Measurements from ENCODE around the gene PLCE1.
"Not testable (repeated sequence)": the region's sequence is repeated elsewhere in the genome, so short reads cannot be mapped to it uniquely, and the experiment has no call there.

The PLCE1 gene

GRCh38 chr10:93967756-93968155 is 26.0 kb upstream of the PLCE1 start:
- Histone ChIP-seq H3K4me3 (ENCODE audit: low read depth in 1 of 2, low read length in 2 of 2) (no peak overlapping the region), H3K27ac (ENCODE audit: low read depth, low read length) (no peak overlapping the region), H3K27me3 (ENCODE audit: control insufficient read depth in 1 of 2, insufficient read depth in 2 of 2, low read length in 2 of 2) (peaks cover 0 to 4% of the 10 kb centered on the region in 2 donors), H3K4me1 (ENCODE audit: insufficient read depth, low read length) (no peaks in the 10 kb centered on the region), H3K36me3 (ENCODE audit: insufficient read depth, low read length) (no peaks in the 10 kb centered on the region), H3K9me3 (ENCODE audit: low read length) (no peaks in the 10 kb centered on the region), H3K9ac (ENCODE audit: low read length) (no peak overlapping the region)

GRCh38 chr10:93968540-93968945 is 25.2 kb upstream of the PLCE1 start:
- no peak overlapping the region for H3K27ac ChIP-seq (ENCODE audit: low read depth, low read length)
- H3K4me3 ChIP-seq (ENCODE audit: low read depth in 1 of 2, low read length in 2 of 2): no peak overlapping the region
- no peak overlapping the region for H3K9ac ChIP-seq (ENCODE audit: low read length)
- H3K27me3 ChIP-seq (ENCODE audit: control insufficient read depth in 1 of 2, insufficient read depth in 2 of 2, low read length in 2 of 2): peaks cover 0 to 4% of the 10 kb centered on the region in 2 donors
- no peaks in the 10 kb centered on the region for H3K9me3 ChIP-seq (ENCODE audit: low read length)
- no peaks in the 10 kb centered on the region for H3K4me1 ChIP-seq (ENCODE audit: insufficient read depth, low read length)
- H3K36me3 ChIP-seq (ENCODE audit: insufficient read depth, low read length): no peaks in the 10 kb centered on the region

DNA sequence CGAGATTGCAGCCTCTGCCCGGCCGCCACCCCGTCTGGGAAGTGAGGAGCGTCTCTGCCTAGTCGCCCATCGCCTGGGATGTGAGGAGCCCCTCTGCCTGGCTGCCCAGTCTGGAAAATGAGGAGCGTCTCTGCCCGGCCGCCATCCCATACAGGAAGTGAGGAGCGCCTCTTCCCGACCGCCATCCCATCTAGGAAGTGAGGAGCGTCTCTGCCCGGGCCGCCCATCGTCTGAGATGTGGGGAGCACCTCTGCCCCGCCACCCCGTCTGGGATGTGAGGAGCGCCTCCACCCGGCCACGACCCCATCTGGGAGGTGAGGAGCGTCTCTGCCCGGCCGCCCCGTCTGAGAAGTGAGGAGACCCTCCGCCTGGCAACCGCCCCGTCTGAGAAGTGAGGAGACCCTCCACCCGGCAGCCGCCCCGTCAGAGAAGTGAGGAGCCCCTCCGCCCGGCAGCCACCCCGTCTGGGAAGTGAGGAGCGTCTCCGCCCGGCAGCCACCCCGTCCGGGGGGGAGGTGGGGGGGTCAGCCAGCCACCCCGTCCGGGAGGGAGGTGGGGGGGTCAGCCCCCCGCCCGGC is 23.2 kb upstream of the PLCE1 start:
- H3K9ac ChIP-seq (ENCODE audit: low read length); H3K4me3 ChIP-seq (ENCODE audit: low read depth in 1 of 2, low read length in 2 of 2); H3K27me3 ChIP-seq (ENCODE audit: control insufficient read depth in 1 of 2, insufficient read depth in 2 of 2, low read length in 2 of 2); H3K9me3 ChIP-seq (ENCODE audit: low read length); H3K27ac ChIP-seq (ENCODE audit: low read depth, low read length); H3K4me1 ChIP-seq (ENCODE audit: insufficient read depth, low read length); H3K36me3 ChIP-seq (ENCODE audit: insufficient read depth, low read length): not testable (repeated sequence)

DNA sequence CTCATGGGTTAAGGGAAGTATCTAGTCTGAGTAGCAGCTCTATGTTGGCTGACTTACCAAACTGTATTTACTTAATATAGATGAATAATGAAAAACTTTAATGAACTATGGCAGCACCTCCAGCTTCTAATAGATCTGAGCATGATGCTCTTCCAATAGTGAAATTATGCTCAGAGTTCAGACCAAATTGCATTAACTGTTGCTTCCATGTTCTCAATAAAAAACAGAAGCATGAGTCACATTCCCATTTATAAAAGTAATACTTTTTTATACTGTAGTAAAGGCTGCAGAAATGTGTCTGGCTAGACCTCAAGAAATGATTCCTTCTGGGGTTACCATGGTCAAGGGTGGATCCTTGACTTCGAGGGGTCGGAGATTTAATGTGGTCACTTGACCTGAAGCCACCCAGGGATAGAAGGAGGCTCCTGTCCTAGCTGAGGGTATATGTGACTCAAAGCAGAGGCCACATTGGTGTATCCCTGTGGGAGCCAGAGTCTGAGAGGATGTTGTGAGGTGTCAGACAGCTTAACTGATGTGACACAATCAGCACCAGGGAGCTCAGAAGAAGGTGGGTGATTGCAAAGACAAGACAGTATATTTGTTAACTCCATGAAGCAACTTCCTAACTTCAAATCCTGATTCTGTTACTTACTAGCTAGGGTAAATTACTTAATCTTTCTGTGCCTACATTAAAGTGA is 19.8 kb upstream of the PLCE1 start:
- H3K9ac ChIP-seq (ENCODE audit: low read length): no peak overlapping the region
- no peaks in the 10 kb centered on the region for H3K27me3 ChIP-seq (ENCODE audit: control insufficient read depth in 1 of 2, insufficient read depth in 2 of 2, low read length in 2 of 2)
- no peaks in the 10 kb centered on the region for H3K36me3 ChIP-seq (ENCODE audit: insufficient read depth, low read length)
- no peaks in the 10 kb centered on the region for H3K9me3 ChIP-seq (ENCODE audit: low read length)
- no peak overlapping the region for H3K4me3 ChIP-seq (ENCODE audit: low read depth in 1 of 2, low read length in 2 of 2)
- H3K4me1 ChIP-seq (ENCODE audit: insufficient read depth, low read length): no peaks in the 10 kb centered on the region
- H3K27ac ChIP-seq (ENCODE audit: low read depth, low read length): no peak overlapping the region

GRCh38 chr10:93977442-93977841 is 16.3 kb upstream of the PLCE1 start:
- Histone ChIP-seq H3K27ac (ENCODE audit: low read depth, low read length) (no peak overlapping the region), H3K36me3 (ENCODE audit: insufficient read depth, low read length) (no peaks in the 10 kb centered on the region), H3K4me3 (ENCODE audit: low read depth in 1 of 2, low read length in 2 of 2) (no peak overlapping the region), H3K9ac (ENCODE audit: low read length) (no peak overlapping the region), H3K4me1 (ENCODE audit: insufficient read depth, low read length) (no peaks in the 10 kb centered on the region), H3K27me3 (ENCODE audit: control insufficient read depth in 1 of 2, insufficient read depth in 2 of 2, low read length in 2 of 2) (no peaks in the 10 kb centered on the region), H3K9me3 (ENCODE audit: low read length) (no peaks in the 10 kb centered on the region)

DNA sequence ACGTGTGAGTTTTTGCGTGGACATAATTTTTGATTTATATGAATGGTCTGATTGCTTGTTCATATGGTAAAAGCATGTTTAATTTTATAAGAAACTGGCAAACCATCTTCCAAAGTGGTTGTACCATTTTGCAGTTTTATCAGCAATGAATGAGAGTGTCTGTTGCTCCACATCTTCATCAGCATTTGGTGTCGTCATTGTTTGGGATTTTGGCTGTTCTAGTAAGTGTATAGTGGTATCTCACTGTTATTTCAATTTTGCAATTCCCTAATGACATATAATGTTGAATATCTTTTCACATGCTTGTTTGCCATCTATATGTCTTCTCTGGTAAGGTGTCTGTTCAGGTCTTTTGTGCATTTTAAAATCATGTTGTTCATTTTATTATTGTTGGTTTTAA is 13.2 kb upstream of the PLCE1 start:
- no peak overlapping the region for H3K27ac ChIP-seq (ENCODE audit: low read depth, low read length)

GRCh38 chr10:93991114-93991513 is 2.6 kb upstream of the PLCE1 start:
- no peaks in the 10 kb centered on the region for H3K9me3 ChIP-seq (ENCODE audit: low read length)
- no peaks in the 10 kb centered on the region for H3K27me3 ChIP-seq (ENCODE audit: control insufficient read depth in 1 of 2, insufficient read depth in 2 of 2, low read length in 2 of 2)
- H3K36me3 ChIP-seq (ENCODE audit: insufficient read depth, low read length): no peaks in the 10 kb centered on the region
- H3K27ac ChIP-seq (ENCODE audit: low read depth, low read length): no peak overlapping the region
- H3K9ac ChIP-seq (ENCODE audit: low read length): no peak overlapping the region
- peaks cover 4% of the 10 kb centered on the region for H3K4me1 ChIP-seq (ENCODE audit: insufficient read depth, low read length)
- no peak overlapping the region for H3K4me3 ChIP-seq (ENCODE audit: low read depth in 1 of 2, low read length in 2 of 2)

More for the DNA sequence above, 13.2 kb upstream of the PLCE1 start:
- Histone ChIP-seq H3K27me3 (ENCODE audit: control insufficient read depth in 1 of 2, insufficient read depth in 2 of 2, low read length in 2 of 2) (no peaks in the 10 kb centered on the region), H3K36me3 (ENCODE audit: insufficient read depth, low read length) (no peaks in the 10 kb centered on the region), H3K4me1 (ENCODE audit: insufficient read depth, low read length) (no peaks in the 10 kb centered on the region), H3K9me3 (ENCODE audit: low read length) (no peaks in the 10 kb centered on the region), H3K4me3 (ENCODE audit: low read depth in 1 of 2, low read length in 2 of 2) (no peak overlapping the region), H3K9ac (ENCODE audit: low read length) (no peak overlapping the region)

DNA sequence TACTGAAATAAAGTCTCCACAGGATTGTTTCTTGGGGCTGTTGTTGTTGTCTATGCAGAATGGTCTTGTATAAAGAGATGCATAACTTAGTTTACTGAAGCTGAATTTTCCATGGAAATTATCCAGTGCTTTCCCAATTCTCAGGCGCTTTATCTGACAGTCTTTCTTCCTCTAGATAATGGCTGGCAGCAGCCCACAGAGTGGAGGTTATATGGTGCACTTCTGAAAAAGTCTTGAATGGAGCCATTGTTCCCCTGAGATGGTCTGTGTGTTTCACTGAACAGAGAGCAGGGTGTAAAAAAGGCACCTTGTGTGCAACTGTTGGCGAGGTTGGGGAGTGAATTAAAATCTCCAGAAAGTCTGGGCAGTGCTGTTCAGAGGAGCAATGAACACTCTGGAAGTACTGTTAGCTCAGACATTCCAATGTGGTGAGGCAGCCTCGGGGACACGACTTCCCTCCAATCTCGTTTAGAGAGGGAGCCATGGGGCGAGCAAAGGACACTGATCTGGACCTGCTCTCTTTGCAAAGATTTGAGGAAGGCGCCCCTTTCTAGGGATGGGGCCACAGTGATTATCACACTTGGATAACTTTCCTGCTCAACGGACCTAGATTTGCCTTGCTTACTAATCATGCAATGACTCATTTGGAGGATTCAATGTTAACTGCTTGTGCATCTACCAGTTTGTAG is 2.0 kb upstream of the PLCE1 start:
- Histone ChIP-seq H3K9me3 (ENCODE audit: low read length) (no peaks in the 10 kb centered on the region), H3K36me3 (ENCODE audit: insufficient read depth, low read length) (no peaks in the 10 kb centered on the region), H3K27ac (ENCODE audit: low read depth, low read length) (no peak overlapping the region), H3K4me3 (ENCODE audit: low read depth in 1 of 2, low read length in 2 of 2) (no peak overlapping the region), H3K27me3 (ENCODE audit: control insufficient read depth in 1 of 2, insufficient read depth in 2 of 2, low read length in 2 of 2) (no peaks in the 10 kb centered on the region), H3K4me1 (ENCODE audit: insufficient read depth, low read length) (peaks cover 4% of the 10 kb centered on the region), H3K9ac (ENCODE audit: low read length) (no peak overlapping the region)

DNA sequence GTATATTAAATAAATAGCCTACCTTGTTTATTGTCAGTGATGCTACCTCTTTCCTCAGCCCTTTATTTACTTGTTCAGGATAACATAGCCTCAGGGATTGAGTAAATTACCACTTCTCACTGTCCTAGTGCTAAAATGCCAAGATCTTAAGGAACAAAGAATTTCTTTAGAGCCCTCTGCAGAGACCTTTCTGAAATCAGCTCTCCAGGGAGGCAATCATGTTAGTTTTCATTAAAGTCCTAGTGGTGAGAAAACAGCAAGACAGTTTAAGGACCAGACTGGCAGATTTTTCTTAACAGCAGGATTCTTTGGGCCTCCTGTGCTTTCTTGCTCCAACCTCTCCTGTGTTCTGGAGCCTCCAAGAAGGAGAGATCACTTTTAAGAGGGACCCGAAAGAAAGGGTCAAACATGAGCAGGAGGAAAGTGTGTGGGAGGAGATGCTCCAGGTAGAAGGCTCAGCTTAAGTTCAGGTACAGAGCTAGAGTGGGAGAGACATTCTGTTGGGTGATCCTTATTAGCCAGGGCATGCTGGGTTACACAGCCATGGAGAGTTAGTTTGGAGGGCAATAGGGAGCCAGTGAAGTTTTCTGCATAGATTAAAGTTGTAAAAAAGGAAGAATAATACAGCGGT is 1.2 kb upstream of the PLCE1 start:
- no peak overlapping the region for H3K9ac ChIP-seq (ENCODE audit: low read length)

GRCh38 chr10:93993414-93993781 is 333 bp upstream of the PLCE1 start:
- Histone ChIP-seq H3K27me3 (ENCODE audit: control insufficient read depth in 1 of 2, insufficient read depth in 2 of 2, low read length in 2 of 2) (no peaks in the 10 kb centered on the region), H3K4me1 (ENCODE audit: insufficient read depth, low read length) (peaks cover 4% of the 10 kb centered on the region), H3K36me3 (ENCODE audit: insufficient read depth, low read length) (no peaks in the 10 kb centered on the region), H3K9ac (ENCODE audit: low read length) (no peak overlapping the region), H3K9me3 (ENCODE audit: low read length) (no peaks in the 10 kb centered on the region), H3K4me3 (ENCODE audit: low read depth in 1 of 2, low read length in 2 of 2) (peak overlapping the region; percentile 29 to 42), H3K27ac (ENCODE audit: low read depth, low read length) (no peak overlapping the region)

More for the DNA sequence above, 1.2 kb upstream of the PLCE1 start:
- Histone ChIP-seq H3K9me3 (ENCODE audit: low read length) (no peaks in the 10 kb centered on the region), H3K4me1 (ENCODE audit: insufficient read depth, low read length) (peaks cover 4% of the 10 kb centered on the region), H3K36me3 (ENCODE audit: insufficient read depth, low read length) (no peaks in the 10 kb centered on the region), H3K4me3 (ENCODE audit: low read depth in 1 of 2, low read length in 2 of 2) (no peak overlapping the region), H3K27me3 (ENCODE audit: control insufficient read depth in 1 of 2, insufficient read depth in 2 of 2, low read length in 2 of 2) (no peaks in the 10 kb centered on the region), H3K27ac (ENCODE audit: low read depth, low read length) (no peak overlapping the region)

- Histone ChIP-seq H3K4me3 (ENCODE audit: low read depth in 1 of 2, low read length in 2 of 2) (peak overlapping the region; percentile 63 to 89), H3K27me3 (ENCODE audit: control insufficient read depth in 1 of 2, insufficient read depth in 2 of 2, low read length in 2 of 2) (no peaks in the 10 kb centered on the region), H3K9ac (ENCODE audit: low read length) (no peak overlapping the region), H3K27ac (ENCODE audit: low read depth, low read length) (peak overlapping the region; percentile 68), H3K36me3 (ENCODE audit: insufficient read depth, low read length) (no peaks in the 10 kb centered on the region), H3K9me3 (ENCODE audit: low read length) (no peaks in the 10 kb centered on the region), H3K4me1 (ENCODE audit: insufficient read depth, low read length) (peaks cover 4% of the 10 kb centered on the region)
These were observed 689 bp downstream of the PLCE1 start for GRCh38 chr10:93994438-93994801.

Data from muscle layer of colon (tissue), 2 donors.